Measurements from ENCODE around the gene NFKB2. TPM values are rescaled to one million over a fixed set of nuclear protein-coding genes. Genes with fewer than 3 reads are reported as not detected.
A peak's percentile ranks its signal among the peaks of the same experiment; 100 is the strongest.

NFKB2 gene
- polyA plus RNA-seq, 1 donor from 2014 or later: 0.30 TPM

DNA sequence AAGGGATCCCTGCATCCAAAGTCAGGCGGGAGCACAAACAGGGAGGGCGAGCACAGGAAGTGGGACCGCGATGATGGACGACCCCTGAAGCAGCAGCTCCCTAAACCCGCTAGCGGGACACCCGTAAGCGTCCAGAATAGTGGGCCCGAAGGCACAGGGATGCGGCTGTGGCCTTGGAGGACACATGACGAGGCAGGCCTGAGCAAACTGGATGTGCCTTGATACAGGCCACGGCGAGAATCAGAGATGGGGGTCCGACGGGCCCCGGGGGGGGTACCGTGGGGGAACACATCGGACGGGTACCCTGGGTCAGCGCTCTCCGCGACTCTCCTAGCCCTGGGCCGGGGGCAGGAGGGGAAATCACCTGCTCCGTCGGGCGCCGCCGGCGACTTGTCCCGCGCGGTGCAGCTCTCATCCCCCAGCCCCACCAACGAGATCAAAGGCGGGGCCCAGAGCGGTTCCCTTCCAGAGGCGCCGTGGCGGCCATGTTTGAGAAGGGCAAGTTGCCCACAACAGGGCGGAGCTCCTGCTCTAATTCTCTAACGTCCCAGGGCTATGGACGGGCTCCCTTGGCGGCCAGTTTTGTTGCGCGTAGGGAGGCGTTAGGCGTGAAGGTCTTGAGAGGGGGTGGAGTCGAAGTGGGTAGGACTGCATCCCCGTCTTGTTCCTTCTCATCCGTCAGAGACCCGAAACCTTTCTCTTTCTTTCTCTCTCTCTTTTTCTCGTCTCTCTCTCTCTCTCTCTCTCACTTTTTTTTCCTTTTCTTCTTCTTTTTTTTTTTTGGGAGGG lies 36.9 kb downstream of the NFKB2 start, which contains the start of gene CUEDC2:
Gene CUEDC2, minus strand, starts transcription at position 413 of the 789 bp plus-strand sequence. CDS start 7,386 bp downstream, outside the sequence.
- Histone ChIP-seq H3F3A (ENCODE audit: insufficient read depth, low read length, poor library complexity, severe bottlenecking) (no peaks in the 10 kb centered on the region), H3K9me2 (ENCODE audit: insufficient read depth, low read length) (no peaks in the 10 kb centered on the region), H3K79me2 (replicated peaks; ENCODE audit: insufficient read depth, low read length) (peaks cover 10% of the 10 kb centered on the region), H3K9me3 (ENCODE audit: low read length) (no peaks in the 10 kb centered on the region), H3K27me3 (ENCODE audit: insufficient read depth, low read depth, low read length) (peaks cover 10% of the 10 kb centered on the region), H3K4me3 (ENCODE audit: low read length) (peak within 1 kb of the TSS; percentile 91), H3K9ac (ENCODE audit: low read length) (peak within 1 kb of the TSS; percentile 91), H3K36me3 (ENCODE audit: insufficient read depth, low read length) (no peaks in the 10 kb centered on the region), H2AFZ (ENCODE audit: low read depth, low read length) (peak within 1 kb of the TSS; percentile 56), H4K20me1 (ENCODE audit: insufficient read depth) (no peaks in the 10 kb centered on the region), H3K4me2 (ENCODE audit: low read length) (peak within 1 kb of the TSS; percentile 98), H3K27ac (ENCODE audit: low read length) (peak within 1 kb of the TSS; percentile 71)
- TF ChIP-seq, protein P1, sequence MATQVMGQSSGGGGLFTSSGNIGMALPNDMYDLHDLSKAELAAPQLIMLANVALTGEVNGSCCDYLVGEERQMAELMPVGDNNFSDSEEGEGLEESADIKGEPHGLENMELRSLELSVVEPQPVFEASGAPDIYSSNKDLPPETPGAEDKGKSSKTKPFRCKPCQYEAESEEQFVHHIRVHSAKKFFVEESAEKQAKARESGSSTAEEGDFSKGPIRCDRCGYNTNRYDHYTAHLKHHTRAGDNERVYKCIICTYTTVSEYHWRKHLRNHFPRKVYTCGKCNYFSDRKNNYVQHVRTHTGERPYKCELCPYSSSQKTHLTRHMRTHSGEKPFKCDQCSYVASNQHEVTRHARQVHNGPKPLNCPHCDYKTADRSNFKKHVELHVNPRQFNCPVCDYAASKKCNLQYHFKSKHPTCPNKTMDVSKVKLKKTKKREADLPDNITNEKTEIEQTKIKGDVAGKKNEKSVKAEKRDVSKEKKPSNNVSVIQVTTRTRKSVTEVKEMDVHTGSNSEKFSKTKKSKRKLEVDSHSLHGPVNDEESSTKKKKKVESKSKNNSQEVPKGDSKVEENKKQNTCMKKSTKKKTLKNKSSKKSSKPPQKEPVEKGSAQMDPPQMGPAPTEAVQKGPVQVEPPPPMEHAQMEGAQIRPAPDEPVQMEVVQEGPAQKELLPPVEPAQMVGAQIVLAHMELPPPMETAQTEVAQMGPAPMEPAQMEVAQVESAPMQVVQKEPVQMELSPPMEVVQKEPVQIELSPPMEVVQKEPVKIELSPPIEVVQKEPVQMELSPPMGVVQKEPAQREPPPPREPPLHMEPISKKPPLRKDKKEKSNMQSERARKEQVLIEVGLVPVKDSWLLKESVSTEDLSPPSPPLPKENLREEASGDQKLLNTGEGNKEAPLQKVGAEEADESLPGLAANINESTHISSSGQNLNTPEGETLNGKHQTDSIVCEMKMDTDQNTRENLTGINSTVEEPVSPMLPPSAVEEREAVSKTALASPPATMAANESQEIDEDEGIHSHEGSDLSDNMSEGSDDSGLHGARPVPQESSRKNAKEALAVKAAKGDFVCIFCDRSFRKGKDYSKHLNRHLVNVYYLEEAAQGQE (IDR thresholded peaks at IDR 0.05; ENCODE audit: borderline replicate concordance): peak; percentile 46
- no peak for TF ChIP-seq RAD21 (conservative IDR thresholded peaks at IDR 0.05)
- peak; percentile 66 for TF ChIP-seq MXI1 (conservative IDR thresholded peaks at IDR 0.05; ENCODE audit: poor library complexity, severe bottlenecking)
- peak; percentile 91 for TF ChIP-seq POLR2AphosphoS5 (IDR thresholded peaks at IDR 0.05)
- TF ChIP-seq, protein P2, sequence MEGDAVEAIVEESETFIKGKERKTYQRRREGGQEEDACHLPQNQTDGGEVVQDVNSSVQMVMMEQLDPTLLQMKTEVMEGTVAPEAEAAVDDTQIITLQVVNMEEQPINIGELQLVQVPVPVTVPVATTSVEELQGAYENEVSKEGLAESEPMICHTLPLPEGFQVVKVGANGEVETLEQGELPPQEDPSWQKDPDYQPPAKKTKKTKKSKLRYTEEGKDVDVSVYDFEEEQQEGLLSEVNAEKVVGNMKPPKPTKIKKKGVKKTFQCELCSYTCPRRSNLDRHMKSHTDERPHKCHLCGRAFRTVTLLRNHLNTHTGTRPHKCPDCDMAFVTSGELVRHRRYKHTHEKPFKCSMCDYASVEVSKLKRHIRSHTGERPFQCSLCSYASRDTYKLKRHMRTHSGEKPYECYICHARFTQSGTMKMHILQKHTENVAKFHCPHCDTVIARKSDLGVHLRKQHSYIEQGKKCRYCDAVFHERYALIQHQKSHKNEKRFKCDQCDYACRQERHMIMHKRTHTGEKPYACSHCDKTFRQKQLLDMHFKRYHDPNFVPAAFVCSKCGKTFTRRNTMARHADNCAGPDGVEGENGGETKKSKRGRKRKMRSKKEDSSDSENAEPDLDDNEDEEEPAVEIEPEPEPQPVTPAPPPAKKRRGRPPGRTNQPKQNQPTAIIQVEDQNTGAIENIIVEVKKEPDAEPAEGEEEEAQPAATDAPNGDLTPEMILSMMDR (IDR thresholded peaks at IDR 0.05; ENCODE audit: poor library complexity, severe bottlenecking): peak; percentile 40
- TF ChIP-seq EZH2 (IDR thresholded peaks at IDR 0.05; ENCODE audit: borderline replicate concordance, insufficient read depth, low read length, poor library complexity, severe bottlenecking): no peak
- peak; percentile 89 for TF ChIP-seq TAF1 (IDR thresholded peaks at IDR 0.05; ENCODE audit: low read depth)

DNA sequence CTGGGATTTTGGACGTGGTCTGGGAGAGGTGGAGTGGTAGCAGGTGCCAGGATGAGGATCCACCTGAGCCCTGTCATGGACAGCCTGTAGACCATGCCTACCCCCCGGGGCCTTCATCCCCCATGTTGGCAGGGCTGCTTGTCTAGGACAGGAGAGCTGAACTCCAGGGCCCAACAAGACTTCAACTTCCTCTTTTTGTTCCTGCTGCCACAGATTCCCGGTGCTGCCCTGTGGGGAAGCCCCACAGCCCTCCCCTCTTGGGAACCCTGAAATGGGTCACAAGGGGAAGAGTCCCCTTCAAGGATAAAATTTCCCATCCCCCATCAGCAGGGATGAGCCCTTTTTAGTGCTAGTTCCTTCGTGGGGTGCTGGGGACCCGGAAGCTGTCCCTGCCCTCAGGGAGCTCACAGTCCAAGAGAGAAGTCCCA lies 38.1 kb downstream of the NFKB2 start:
- Histone ChIP-seq H3K9me3 (ENCODE audit: low read length) (no peaks in the 10 kb centered on the region), H3K4me2 (ENCODE audit: low read length) (no peak overlapping the region), H3K27ac (ENCODE audit: low read length) (no peak overlapping the region), H4K20me1 (ENCODE audit: insufficient read depth) (no peaks in the 10 kb centered on the region), H3K27me3 (ENCODE audit: insufficient read depth, low read depth, low read length) (peaks cover 10% of the 10 kb centered on the region), H3K79me2 (replicated peaks; ENCODE audit: insufficient read depth, low read length) (peaks cover 10% of the 10 kb centered on the region), H3K4me3 (ENCODE audit: low read length) (no peak overlapping the region), H3K9me2 (ENCODE audit: insufficient read depth, low read length) (no peaks in the 10 kb centered on the region), H3F3A (ENCODE audit: insufficient read depth, low read length, poor library complexity, severe bottlenecking) (no peaks in the 10 kb centered on the region), H2AFZ (ENCODE audit: low read depth, low read length) (no peak overlapping the region), H3K36me3 (ENCODE audit: insufficient read depth, low read length) (no peaks in the 10 kb centered on the region), H3K9ac (ENCODE audit: low read length) (no peak overlapping the region)
- TF ChIP-seq, protein P1 (IDR thresholded peaks at IDR 0.05; ENCODE audit: borderline replicate concordance): no peak
- TF ChIP-seq MXI1 (conservative IDR thresholded peaks at IDR 0.05; ENCODE audit: poor library complexity, severe bottlenecking) (no peak), SMC3 (conservative IDR thresholded peaks at IDR 0.05; ENCODE audit: poor library complexity) (no peak), EP300 (conservative IDR thresholded peaks at IDR 0.05; ENCODE audit: poor library complexity, severe bottlenecking) (no peak), RAD21 (conservative IDR thresholded peaks at IDR 0.05) (no peak), EZH2 (IDR thresholded peaks at IDR 0.05; ENCODE audit: borderline replicate concordance, insufficient read depth, low read length, poor library complexity, severe bottlenecking) (no peak), TAF1 (IDR thresholded peaks at IDR 0.05; ENCODE audit: low read depth) (no peak), POLR2AphosphoS5 (IDR thresholded peaks at IDR 0.05) (no peak)
- TF ChIP-seq, protein P2 (IDR thresholded peaks at IDR 0.05; ENCODE audit: poor library complexity, severe bottlenecking): no peak
